SK-N-SH treated with all-trans-retinoic acid at 6 μM for 48 hours (cell line): ENCODE data around the gene MYL4.

ENCODE experiments used
- ATAC-seq: fragments of 200-7000 bp; cut with Tn5 transposase; 3 replicates; pipeline ENCODE4 v1.9.1; 2020; ENCODE audit warnings: mild to moderate bottlenecking, moderate library complexity
- ARNTL ChIP-seq: fragments of 450-650 bp; formaldehyde crosslinking; IDR thresholded peaks from 2 replicates; pipeline ENCODE4 v1.5.0; 2020; ENCODE audit warnings: low read depth, mild to moderate bottlenecking, moderate library complexity, borderline replicate concordance
- BACH2 ChIP-seq: fragments of 250-450 bp; sonication (Bioruptor Pico); IDR thresholded peaks from 2 replicates; pipeline ENCODE4 v1.9.0; 2021; ENCODE audit warnings: mild to moderate bottlenecking, borderline replicate concordance
- CREB5 ChIP-seq: fragments of 250-450 bp; sonication (Bioruptor Pico); IDR thresholded peaks from 2 replicates; pipeline ENCODE4 v1.5.1; 2020; ENCODE audit warnings: low read depth, mild to moderate bottlenecking, moderate library complexity
- CSDC2 ChIP-seq: fragments of 250-450 bp; sonication (Bioruptor Pico); IDR thresholded peaks from 2 replicates; pipeline ENCODE4 v1.5.0; 2020; ENCODE audit warnings: mild to moderate bottlenecking, moderate library complexity
- ESRRG ChIP-seq: fragments of 250-450 bp; sonication (Bioruptor Pico); IDR thresholded peaks from 2 replicates; pipeline ENCODE4 v1.6.1; 2021; ENCODE audit warnings: mild to moderate bottlenecking
- ISL1 ChIP-seq: fragments of 250-450 bp; sonication (Bioruptor Pico); IDR thresholded peaks from 2 replicates; pipeline ENCODE4 v2.1.2; 2022; ENCODE audit warnings: mild to moderate bottlenecking, moderate library complexity
- OSR1 ChIP-seq: fragments of 250-450 bp; sonication (Bioruptor Pico); IDR thresholded peaks from 2 replicates; pipeline ENCODE4 v1.8.0; 2022; ENCODE audit warnings: moderate library complexity, mild to moderate bottlenecking, inconsistent platforms
- POU6F1 ChIP-seq: fragments of 250-450 bp; sonication (Bioruptor Pico); IDR thresholded peaks from 2 replicates; pipeline ENCODE4 v1.8.0; 2021; ENCODE audit warnings: low read depth, mild to moderate bottlenecking, moderate library complexity, borderline replicate concordance
- RARB ChIP-seq: fragments of 250-450 bp; sonication (Bioruptor Pico); IDR thresholded peaks from 2 replicates; pipeline ENCODE4 v1.8.0; 2021; ENCODE audit warnings: mild to moderate bottlenecking, moderate library complexity
- SNAI2 ChIP-seq: fragments of 250-450 bp; sonication (Bioruptor Pico); IDR thresholded peaks from 2 replicates; pipeline ENCODE4 v1.5.0; 2020; ENCODE audit warnings: mild to moderate bottlenecking, moderate library complexity
- TOX ChIP-seq: fragments of 250-450 bp; sonication (Bioruptor Pico); IDR thresholded peaks from 2 replicates; pipeline ENCODE4 v1.8.0; 2021; ENCODE audit warnings: mild to moderate bottlenecking, moderate library complexity, borderline replicate concordance
- ZC3H10 ChIP-seq: fragments of 250-450 bp; sonication (Bioruptor Pico); IDR thresholded peaks from 2 replicates; pipeline ENCODE4 v1.5.1; 2021; ENCODE audit warnings: mild to moderate bottlenecking, moderate library complexity
- ZFP3 ChIP-seq: fragments of 250-450 bp; sonication (Bioruptor Pico); IDR thresholded peaks from 2 replicates; pipeline ENCODE4 v1.5.0; 2020; ENCODE audit warnings: mild to moderate bottlenecking, moderate library complexity
- ZFP30 ChIP-seq: fragments of 450-650 bp; formaldehyde crosslinking; IDR thresholded peaks from 2 replicates; pipeline ENCODE4 v1.5.0; 2022; ENCODE audit warnings: mild to moderate bottlenecking, moderate library complexity
- ZNF565 ChIP-seq: fragments of 450-650 bp; formaldehyde crosslinking; conservative IDR thresholded peaks from 2 replicates; pipeline ENCODE4 v1.5.0; 2020; ENCODE audit warnings: low read depth, mild to moderate bottlenecking, moderate library complexity
- ZNF70 ChIP-seq: fragments of 450-650 bp; formaldehyde crosslinking; IDR thresholded peaks from 2 replicates; pipeline ENCODE4 v1.5.0; 2020; ENCODE audit warnings: mild to moderate bottlenecking, moderate library complexity
- ZNF8 ChIP-seq: fragments of 450-650 bp; formaldehyde crosslinking; IDR thresholded peaks from 2 replicates; pipeline ENCODE4 v1.5.0; 2020; ENCODE audit warnings: mild to moderate bottlenecking, moderate library complexity
- TF ChIP-seq, protein P1 (sequence below): fragments of 250-450 bp; sonication (Bioruptor Pico); IDR thresholded peaks from 2 replicates; pipeline ENCODE4 v1.5.0; 2020; ENCODE audit warnings: mild to moderate bottlenecking, moderate library complexity
- TF ChIP-seq, protein P2 (sequence below): fragments of 250-450 bp; sonication (Bioruptor Pico); IDR thresholded peaks from 2 replicates; pipeline ENCODE4 v1.8.0; 2020; ENCODE audit warnings: mild to moderate bottlenecking, moderate library complexity, borderline replicate concordance
- TF ChIP-seq, protein P3 (sequence below): fragments of 250-450 bp; sonication (Bioruptor Pico); IDR thresholded peaks from 2 replicates; pipeline ENCODE4 v1.5.1; 2021; ENCODE audit warnings: mild to moderate bottlenecking, moderate library complexity

MYL4 gene

GRCh38 chr17:47242648-47243047 is 33.5 kb downstream of the MYL4 start:
- no peak for ATAC-seq

GRCh38 chr17:47243737-47244598 is 34.8 kb downstream of the MYL4 start:
- no peak for ATAC-seq
- TF ChIP-seq SNAI2 (CRISPR knock-in tag) = no peak
- no peak for TF ChIP-seq BACH2 (CRISPR knock-in tag)
- TF ChIP-seq, protein P1, sequence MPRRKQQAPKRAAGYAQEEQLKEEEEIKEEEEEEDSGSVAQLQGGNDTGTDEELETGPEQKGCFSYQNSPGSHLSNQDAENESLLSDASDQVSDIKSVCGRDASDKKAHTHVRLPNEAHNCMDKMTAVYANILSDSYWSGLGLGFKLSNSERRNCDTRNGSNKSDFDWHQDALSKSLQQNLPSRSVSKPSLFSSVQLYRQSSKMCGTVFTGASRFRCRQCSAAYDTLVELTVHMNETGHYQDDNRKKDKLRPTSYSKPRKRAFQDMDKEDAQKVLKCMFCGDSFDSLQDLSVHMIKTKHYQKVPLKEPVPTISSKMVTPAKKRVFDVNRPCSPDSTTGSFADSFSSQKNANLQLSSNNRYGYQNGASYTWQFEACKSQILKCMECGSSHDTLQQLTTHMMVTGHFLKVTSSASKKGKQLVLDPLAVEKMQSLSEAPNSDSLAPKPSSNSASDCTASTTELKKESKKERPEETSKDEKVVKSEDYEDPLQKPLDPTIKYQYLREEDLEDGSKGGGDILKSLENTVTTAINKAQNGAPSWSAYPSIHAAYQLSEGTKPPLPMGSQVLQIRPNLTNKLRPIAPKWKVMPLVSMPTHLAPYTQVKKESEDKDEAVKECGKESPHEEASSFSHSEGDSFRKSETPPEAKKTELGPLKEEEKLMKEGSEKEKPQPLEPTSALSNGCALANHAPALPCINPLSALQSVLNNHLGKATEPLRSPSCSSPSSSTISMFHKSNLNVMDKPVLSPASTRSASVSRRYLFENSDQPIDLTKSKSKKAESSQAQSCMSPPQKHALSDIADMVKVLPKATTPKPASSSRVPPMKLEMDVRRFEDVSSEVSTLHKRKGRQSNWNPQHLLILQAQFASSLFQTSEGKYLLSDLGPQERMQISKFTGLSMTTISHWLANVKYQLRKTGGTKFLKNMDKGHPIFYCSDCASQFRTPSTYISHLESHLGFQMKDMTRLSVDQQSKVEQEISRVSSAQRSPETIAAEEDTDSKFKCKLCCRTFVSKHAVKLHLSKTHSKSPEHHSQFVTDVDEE = no peak
- TF ChIP-seq ZNF565 = no peak
- TF ChIP-seq POU6F1 (CRISPR knock-in tag) = no peak
- no peak for TF ChIP-seq TOX (CRISPR knock-in tag)
- TF ChIP-seq RARB (CRISPR knock-in tag) = no peak
- TF ChIP-seq CSDC2 (CRISPR knock-in tag) = no peak
- TF ChIP-seq ZNF8 (CRISPR knock-in tag) = no peak
- TF ChIP-seq ZC3H10 (CRISPR knock-in tag) = no peak
- no peak for TF ChIP-seq ZNF70 (CRISPR knock-in tag)
- no peak for TF ChIP-seq OSR1 (CRISPR knock-in tag)

More at GRCh38 chr17:47242648-47243047, 33.5 kb downstream of the MYL4 start:
- TF ChIP-seq ESRRG (CRISPR knock-in tag) (no peak), TOX (CRISPR knock-in tag) (no peak), ZC3H10 (CRISPR knock-in tag) (no peak), ZNF70 (CRISPR knock-in tag) (no peak), ARNTL (no peak), ZFP30 (no peak), CREB5 (no peak), ISL1 (CRISPR knock-in tag) (no peak), POU6F1 (CRISPR knock-in tag) (no peak), ZFP3 (no peak)
- TF ChIP-seq, protein P2, sequence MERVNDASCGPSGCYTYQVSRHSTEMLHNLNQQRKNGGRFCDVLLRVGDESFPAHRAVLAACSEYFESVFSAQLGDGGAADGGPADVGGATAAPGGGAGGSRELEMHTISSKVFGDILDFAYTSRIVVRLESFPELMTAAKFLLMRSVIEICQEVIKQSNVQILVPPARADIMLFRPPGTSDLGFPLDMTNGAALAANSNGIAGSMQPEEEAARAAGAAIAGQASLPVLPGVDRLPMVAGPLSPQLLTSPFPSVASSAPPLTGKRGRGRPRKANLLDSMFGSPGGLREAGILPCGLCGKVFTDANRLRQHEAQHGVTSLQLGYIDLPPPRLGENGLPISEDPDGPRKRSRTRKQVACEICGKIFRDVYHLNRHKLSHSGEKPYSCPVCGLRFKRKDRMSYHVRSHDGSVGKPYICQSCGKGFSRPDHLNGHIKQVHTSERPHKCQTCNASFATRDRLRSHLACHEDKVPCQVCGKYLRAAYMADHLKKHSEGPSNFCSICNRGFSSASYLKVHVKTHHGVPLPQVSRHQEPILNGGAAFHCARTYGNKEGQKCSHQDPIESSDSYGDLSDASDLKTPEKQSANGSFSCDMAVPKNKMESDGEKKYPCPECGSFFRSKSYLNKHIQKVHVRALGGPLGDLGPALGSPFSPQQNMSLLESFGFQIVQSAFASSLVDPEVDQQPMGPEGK (CRISPR knock-in tag) = no peak
- TF ChIP-seq, protein P1 = no peak
- TF ChIP-seq, protein P3, sequence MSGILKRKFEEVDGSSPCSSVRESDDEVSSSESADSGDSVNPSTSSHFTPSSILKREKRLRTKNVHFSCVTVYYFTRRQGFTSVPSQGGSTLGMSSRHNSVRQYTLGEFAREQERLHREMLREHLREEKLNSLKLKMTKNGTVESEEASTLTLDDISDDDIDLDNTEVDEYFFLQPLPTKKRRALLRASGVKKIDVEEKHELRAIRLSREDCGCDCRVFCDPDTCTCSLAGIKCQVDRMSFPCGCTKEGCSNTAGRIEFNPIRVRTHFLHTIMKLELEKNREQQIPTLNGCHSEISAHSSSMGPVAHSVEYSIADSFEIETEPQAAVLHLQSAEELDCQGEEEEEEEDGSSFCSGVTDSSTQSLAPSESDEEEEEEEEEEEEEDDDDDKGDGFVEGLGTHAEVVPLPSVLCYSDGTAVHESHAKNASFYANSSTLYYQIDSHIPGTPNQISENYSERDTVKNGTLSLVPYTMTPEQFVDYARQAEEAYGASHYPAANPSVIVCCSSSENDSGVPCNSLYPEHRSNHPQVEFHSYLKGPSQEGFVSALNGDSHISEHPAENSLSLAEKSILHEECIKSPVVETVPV = no peak
